ENCODE data around the gene FOXN1. TPM values are rescaled to one million over a fixed set of nuclear protein-coding genes. Genes with fewer than 3 reads are reported as not detected.

FOXN1 gene
- total and polyA plus RNA-seq, 4 donors = not detected

- WGBS = 93% methylated on average over 3 of the region's 3 CpGs
- Histone ChIP-seq H3K4me1 (ENCODE audit: control insufficient read depth in 4 of 4, insufficient read depth in 4 of 4, low read length in 3 of 4) (no peaks in the 10 kb centered on the region), H3K4me3 (ENCODE audit: low read depth in 1 of 3, low read length in 3 of 3) (no peak overlapping the region), H3K9ac (ENCODE audit: low read depth in 1 of 2, low read length in 2 of 2) (no peak overlapping the region), H3K27me3 (ENCODE audit: control insufficient read depth in 4 of 4, insufficient read depth in 4 of 4, low read length in 3 of 4) (no peaks in the 10 kb centered on the region), H3K9me3 (ENCODE audit: control insufficient read depth in 4 of 4, low read length in 3 of 4) (no peaks in the 10 kb centered on the region), H3K36me3 (ENCODE audit: control insufficient read depth in 4 of 4, insufficient read depth in 3 of 4, low read depth in 1 of 4, low read length in 3 of 4) (peaks cover 8 to 38% (median 30%) of the 10 kb centered on the region in 4 donors), H3K27ac (ENCODE audit: low read depth in 1 of 2, low read length in 2 of 2) (no peak overlapping the region)
- no peak for TF ChIP-seq TAF1 (conservative IDR thresholded peaks at IDR 0.05)
- DNase-seq (ENCODE audit: low spot score) = no peak
These were observed 78.3 kb downstream of the FOXN1 start for GRCh38 chr17:28584434-28584833.

GRCh38 chr17:28585851-28586250 lies 79.7 kb downstream of the FOXN1 start:
- H3K9me3 ChIP-seq (ENCODE audit: control insufficient read depth in 4 of 4, low read length in 3 of 4) = no peaks in the 10 kb centered on the region
- H3K27me3 ChIP-seq (ENCODE audit: control insufficient read depth in 4 of 4, insufficient read depth in 4 of 4, low read length in 3 of 4) = no peaks in the 10 kb centered on the region
- no peak for DNase-seq (ENCODE audit: low spot score)
- 98% methylated on average over 3 of the region's 3 CpGs for WGBS
- H3K27ac ChIP-seq (ENCODE audit: low read depth in 1 of 2, low read length in 2 of 2) = no peak overlapping the region
- no peak for TF ChIP-seq REST (IDR thresholded peaks at IDR 0.05)
- no peak for TF ChIP-seq GABPA (IDR thresholded peaks at IDR 0.05 in 1 of 2, conservative IDR thresholded peaks at IDR 0.05 in 1 of 2)
- TF ChIP-seq SP1 (IDR thresholded peaks at IDR 0.05) = no peak
- no peak for TF ChIP-seq CTCF (IDR thresholded peaks at IDR 0.05; ENCODE audit: low read depth, low read length, missing input control)
- no peak overlapping the region for H3K4me3 ChIP-seq (ENCODE audit: low read depth in 1 of 3, low read length in 3 of 3)
- H3K9ac ChIP-seq (ENCODE audit: low read depth in 1 of 2, low read length in 2 of 2) = no peak overlapping the region
- H3K4me1 ChIP-seq (ENCODE audit: control insufficient read depth in 4 of 4, insufficient read depth in 4 of 4, low read length in 3 of 4) = no peaks in the 10 kb centered on the region
- peaks cover 8 to 38% (median 30%) of the 10 kb centered on the region in 4 donors for H3K36me3 ChIP-seq (ENCODE audit: control insufficient read depth in 4 of 4, insufficient read depth in 3 of 4, low read depth in 1 of 4, low read length in 3 of 4)

Other genes starting within 250 kb of the FOXN1 start
- gene TMEM97, start 187.1 kb upstream of the FOXN1 start, total RNA-seq = 10 to 100 TPM; 53.0 to 90.2 TPM
- gene TMEM97, start 187.1 kb upstream of the FOXN1 start, polyA plus RNA-seq = 10 to 100 TPM; 29.5 to 74.0 TPM
- gene IFT20, start 170.9 kb upstream of the FOXN1 start, total RNA-seq = 10 to 100 TPM; 15.5 to 22.4 TPM
- gene IFT20, start 170.9 kb upstream of the FOXN1 start, polyA plus RNA-seq = 10 to 100 TPM; 27.0 to 37.1 TPM
- 10 to 100 TPM; 11.7 to 21.9 TPM for gene TNFAIP1, start 170.6 kb upstream of the FOXN1 start, total RNA-seq
- gene TNFAIP1, start 170.6 kb upstream of the FOXN1 start, polyA plus RNA-seq = 10 to 100 TPM; 17.4 to 31.7 TPM
- 100 to 1,000 TPM in 1 of 2 donors, 10 to 100 TPM in 1; 65.5 to 117 TPM for gene POLDIP2, start 148.8 kb upstream of the FOXN1 start, total RNA-seq
- 100 to 1,000 TPM in 1 of 2 donors, 10 to 100 TPM in 1; 90.2 to 150 TPM for gene POLDIP2, start 148.8 kb upstream of the FOXN1 start, polyA plus RNA-seq
- gene SEBOX, start 141.1 kb upstream of the FOXN1 start, total RNA-seq = under 1 TPM; 0.19 to 0.59 TPM
- gene SEBOX, start 141.1 kb upstream of the FOXN1 start, polyA plus RNA-seq = not detected
- 1,000 to 10,000 TPM; 1,668 to 3,689 TPM for gene VTN, start 136.0 kb upstream of the FOXN1 start, total RNA-seq
- 1,000 to 10,000 TPM; 3,352 to 4,059 TPM for gene VTN, start 136.0 kb upstream of the FOXN1 start, polyA plus RNA-seq
- 1 to 10 TPM; 4.9 to 5.4 TPM for gene SARM1, start 134.7 kb upstream of the FOXN1 start, total RNA-seq
- 1 to 10 TPM; 2.4 to 5.4 TPM for gene SARM1, start 134.7 kb upstream of the FOXN1 start, polyA plus RNA-seq
- gene SLC46A1, start 100.1 kb upstream of the FOXN1 start, total RNA-seq = 10 to 100 TPM; 13.6 to 47.9 TPM
- 10 to 100 TPM; 17.9 to 20.4 TPM for gene SLC46A1, start 100.1 kb upstream of the FOXN1 start, polyA plus RNA-seq
- gene SLC13A2, start 32.7 kb upstream of the FOXN1 start, total RNA-seq = under 1 TPM; 0.25 to 0.47 TPM
- under 1 TPM; 0.10 to 0.52 TPM for gene SLC13A2, start 32.7 kb upstream of the FOXN1 start, polyA plus RNA-seq
- gene UNC119, start 46.3 kb downstream of the FOXN1 start, total RNA-seq = 10 to 100 TPM; 14.0 to 20.0 TPM
- gene UNC119, start 46.3 kb downstream of the FOXN1 start, polyA plus RNA-seq = 10 to 100 TPM; 16.0 to 16.2 TPM
- gene PIGS, start 65.2 kb downstream of the FOXN1 start, total RNA-seq = 10 to 100 TPM; 12.4 to 29.5 TPM
- gene PIGS, start 65.2 kb downstream of the FOXN1 start, polyA plus RNA-seq = 10 to 100 TPM in 1 of 2 donors, 1 to 10 TPM in 1; 7.3 to 14.2 TPM
- gene ALDOC, start 70.5 kb downstream of the FOXN1 start, total RNA-seq = 100 to 1,000 TPM; 104 to 131 TPM
- 10 to 100 TPM; 40.1 to 85.1 TPM for gene ALDOC, start 70.5 kb downstream of the FOXN1 start, polyA plus RNA-seq
- 10 to 100 TPM; 13.8 to 41.8 TPM for gene SPAG5, start 92.7 kb downstream of the FOXN1 start, total RNA-seq
- gene SPAG5, start 92.7 kb downstream of the FOXN1 start, polyA plus RNA-seq = 10 to 100 TPM; 10.6 to 11.8 TPM
- 10 to 100 TPM in 1 of 2 donors, 1 to 10 TPM in 1; 1.8 to 14.5 TPM for gene RSKR, start 107.8 kb downstream of the FOXN1 start, total RNA-seq
- under 1 TPM; 0.63 to 0.67 TPM for gene RSKR, start 107.8 kb downstream of the FOXN1 start, polyA plus RNA-seq
- gene BLTP2, start 138.8 kb downstream of the FOXN1 start, total RNA-seq = 100 to 1,000 TPM in 1 of 2 donors, 10 to 100 TPM in 1; 39.1 to 122 TPM
- 10 to 100 TPM; 24.8 to 30.8 TPM for gene BLTP2, start 138.8 kb downstream of the FOXN1 start, polyA plus RNA-seq
- gene SDF2, start 155.6 kb downstream of the FOXN1 start, total RNA-seq = 10 to 100 TPM; 24.1 to 29.6 TPM
- 10 to 100 TPM; 26.3 to 38.9 TPM for gene SDF2, start 155.6 kb downstream of the FOXN1 start, polyA plus RNA-seq
- 10 to 100 TPM; 36.5 to 59.1 TPM for gene SUPT6H, start 155.9 kb downstream of the FOXN1 start, total RNA-seq
- 10 to 100 TPM; 10.6 to 24.1 TPM for gene SUPT6H, start 155.9 kb downstream of the FOXN1 start, polyA plus RNA-seq
- under 1 TPM; 0.25 to 0.65 TPM for gene PROCA1, start 205.5 kb downstream of the FOXN1 start, total RNA-seq
- under 1 TPM; 0.16 to 0.44 TPM for gene PROCA1, start 205.5 kb downstream of the FOXN1 start, polyA plus RNA-seq
- 10 to 100 TPM in 1 of 2 donors, 1 to 10 TPM in 1; 5.6 to 14.3 TPM for gene RAB34, start 211.5 kb downstream of the FOXN1 start, total RNA-seq
- 1 to 10 TPM; 4.5 to 9.6 TPM for gene RAB34, start 211.5 kb downstream of the FOXN1 start, polyA plus RNA-seq
- 100 to 1,000 TPM; 106 to 189 TPM for gene RPL23A, start 213.6 kb downstream of the FOXN1 start, total RNA-seq
- 100 to 1,000 TPM; 484 to 507 TPM for gene RPL23A, start 213.6 kb downstream of the FOXN1 start, polyA plus RNA-seq
- gene TLCD1, start 219.9 kb downstream of the FOXN1 start, total RNA-seq = 1 to 10 TPM; 4.4 to 7.9 TPM
- gene TLCD1, start 219.9 kb downstream of the FOXN1 start, polyA plus RNA-seq = 1 to 10 TPM; 5.1 to 8.8 TPM
- gene NEK8, start 222.4 kb downstream of the FOXN1 start, total RNA-seq = 1 to 10 TPM; 6.3 to 7.8 TPM
- gene NEK8, start 222.4 kb downstream of the FOXN1 start, polyA plus RNA-seq = 1 to 10 TPM; 1.7 to 2.7 TPM
- gene TRAF4, start 237.7 kb downstream of the FOXN1 start, total RNA-seq = 10 to 100 TPM in 1 of 2 donors, 1 to 10 TPM in 1; 8.5 to 32.0 TPM
- 10 to 100 TPM; 16.2 to 31.5 TPM for gene TRAF4, start 237.7 kb downstream of the FOXN1 start, polyA plus RNA-seq